ENCODE data around the gene SLC35F6.
"Not testable (repeated sequence)": the region's sequence is repeated elsewhere in the genome, so short reads cannot be mapped to it uniquely, and the experiment has no call there.

SLC35F6 gene

GRCh38 chr2:26758790-26759321 lies 5.2 kb upstream of the SLC35F6 start:
- Histone ChIP-seq H3K9me3 (ENCODE audit: control insufficient read depth, low read length) (no peaks in the 10 kb centered on the region), H3K4me3 (ENCODE audit: low read length) (peak overlapping the region; percentile 62), H3K36me3 (ENCODE audit: control insufficient read depth, insufficient read depth, low read length, severe bottlenecking) (no peaks in the 10 kb centered on the region), H3K9ac (ENCODE audit: low read length) (peak overlapping the region; percentile 60), H3K4me1 (ENCODE audit: control insufficient read depth, insufficient read depth, low read length) (peaks cover 25% of the 10 kb centered on the region), H3K27me3 (replicated peaks; ENCODE audit: control insufficient read depth, insufficient read depth, low read length) (no peaks in the 10 kb centered on the region)
- no peak for DNase-seq (ENCODE audit: low read depth)

GRCh38 chr2:26759845-26760244 lies 4.2 kb upstream of the SLC35F6 start:
- no peaks in the 10 kb centered on the region for H3K9me3 ChIP-seq (ENCODE audit: control insufficient read depth, low read length)
- DNase-seq (ENCODE audit: low read depth) = no peak
- no peaks in the 10 kb centered on the region for H3K27me3 ChIP-seq (replicated peaks; ENCODE audit: control insufficient read depth, insufficient read depth, low read length)
- no peaks in the 10 kb centered on the region for H3K36me3 ChIP-seq (ENCODE audit: control insufficient read depth, insufficient read depth, low read length, severe bottlenecking)
- H3K9ac ChIP-seq (ENCODE audit: low read length) = no peak overlapping the region
- H3K4me1 ChIP-seq (ENCODE audit: control insufficient read depth, insufficient read depth, low read length) = peaks cover 24% of the 10 kb centered on the region
- no peak overlapping the region for H3K4me3 ChIP-seq (ENCODE audit: low read length)

- H3K9ac ChIP-seq (ENCODE audit: low read length); DNase-seq (ENCODE audit: low read depth); H3K27me3 ChIP-seq (replicated peaks; ENCODE audit: control insufficient read depth, insufficient read depth, low read length); H3K4me3 ChIP-seq (ENCODE audit: low read length); H3K36me3 ChIP-seq (ENCODE audit: control insufficient read depth, insufficient read depth, low read length, severe bottlenecking); H3K9me3 ChIP-seq (ENCODE audit: control insufficient read depth, low read length): not testable (repeated sequence)
- H3K4me1 ChIP-seq (ENCODE audit: control insufficient read depth, insufficient read depth, low read length) = peaks cover 32% of the 10 kb centered on the region
Observed at GRCh38 chr2:26760991-26761390, 3.1 kb upstream of the SLC35F6 start.

GRCh38 chr2:26763019-26763418 lies 1.1 kb upstream of the SLC35F6 start:
- Histone ChIP-seq H3K4me3 (ENCODE audit: low read length) (no peak overlapping the region), H3K36me3 (ENCODE audit: control insufficient read depth, insufficient read depth, low read length, severe bottlenecking) (no peaks in the 10 kb centered on the region), H3K9ac (ENCODE audit: low read length) (no peak overlapping the region), H3K27me3 (replicated peaks; ENCODE audit: control insufficient read depth, insufficient read depth, low read length) (no peaks in the 10 kb centered on the region), H3K4me1 (ENCODE audit: control insufficient read depth, insufficient read depth, low read length) (peaks cover 39% of the 10 kb centered on the region), H3K9me3 (ENCODE audit: control insufficient read depth, low read length) (no peaks in the 10 kb centered on the region)
- no peak for DNase-seq (ENCODE audit: low read depth)

- no peaks in the 10 kb centered on the region for H3K27me3 ChIP-seq (replicated peaks; ENCODE audit: control insufficient read depth, insufficient read depth, low read length)
- no peaks in the 10 kb centered on the region for H3K36me3 ChIP-seq (ENCODE audit: control insufficient read depth, insufficient read depth, low read length, severe bottlenecking)
- no peaks in the 10 kb centered on the region for H3K9me3 ChIP-seq (ENCODE audit: control insufficient read depth, low read length)
- H3K4me3 ChIP-seq (ENCODE audit: low read length) = peak overlapping the region; percentile 91
- DNase-seq (ENCODE audit: low read depth) = no peak
- peak overlapping the region; percentile 96 for H3K9ac ChIP-seq (ENCODE audit: low read length)
- peaks cover 42% of the 10 kb centered on the region for H3K4me1 ChIP-seq (ENCODE audit: control insufficient read depth, insufficient read depth, low read length)
Observed at GRCh38 chr2:26764906-26765305, 822 bp downstream of the SLC35F6 start.

GRCh38 chr2:26765475-26766200 lies 1.6 kb downstream of the SLC35F6 start:
- H3K9ac ChIP-seq (ENCODE audit: low read length) = peak overlapping the region; percentile 96
- H3K27me3 ChIP-seq (replicated peaks; ENCODE audit: control insufficient read depth, insufficient read depth, low read length) = no peaks in the 10 kb centered on the region
- H3K4me1 ChIP-seq (ENCODE audit: control insufficient read depth, insufficient read depth, low read length) = peaks cover 45% of the 10 kb centered on the region
- H3K36me3 ChIP-seq (ENCODE audit: control insufficient read depth, insufficient read depth, low read length, severe bottlenecking) = no peaks in the 10 kb centered on the region
- DNase-seq (ENCODE audit: low read depth) = no peak
- H3K4me3 ChIP-seq (ENCODE audit: low read length) = peak overlapping the region; percentile 91
- no peaks in the 10 kb centered on the region for H3K9me3 ChIP-seq (ENCODE audit: control insufficient read depth, low read length)

- no peak for DNase-seq (ENCODE audit: low read depth)
- Histone ChIP-seq H3K4me1 (ENCODE audit: control insufficient read depth, insufficient read depth, low read length) (peaks cover 60% of the 10 kb centered on the region), H3K27me3 (replicated peaks; ENCODE audit: control insufficient read depth, insufficient read depth, low read length) (no peaks in the 10 kb centered on the region), H3K9me3 (ENCODE audit: control insufficient read depth, low read length) (no peaks in the 10 kb centered on the region), H3K9ac (ENCODE audit: low read length) (no peak overlapping the region), H3K4me3 (ENCODE audit: low read length) (no peak overlapping the region), H3K36me3 (ENCODE audit: control insufficient read depth, insufficient read depth, low read length, severe bottlenecking) (no peaks in the 10 kb centered on the region)
Observed at GRCh38 chr2:26767129-26767528, 3.0 kb downstream of the SLC35F6 start.

GRCh38 chr2:26767894-26768487 lies 3.9 kb downstream of the SLC35F6 start:
- H3K36me3 ChIP-seq (ENCODE audit: control insufficient read depth, insufficient read depth, low read length, severe bottlenecking) = no peaks in the 10 kb centered on the region
- H3K9ac ChIP-seq (ENCODE audit: low read length) = no peak overlapping the region
- DNase-seq (ENCODE audit: low read depth) = no peak
- no peaks in the 10 kb centered on the region for H3K27me3 ChIP-seq (replicated peaks; ENCODE audit: control insufficient read depth, insufficient read depth, low read length)
- H3K9me3 ChIP-seq (ENCODE audit: control insufficient read depth, low read length) = no peaks in the 10 kb centered on the region
- H3K4me1 ChIP-seq (ENCODE audit: control insufficient read depth, insufficient read depth, low read length) = peaks cover 69% of the 10 kb centered on the region
- no peak overlapping the region for H3K4me3 ChIP-seq (ENCODE audit: low read length)

GRCh38 chr2:26768759-26769088 lies 4.6 kb downstream of the SLC35F6 start:
- Histone ChIP-seq H3K36me3 (ENCODE audit: control insufficient read depth, insufficient read depth, low read length, severe bottlenecking) (peaks cover 1% of the 10 kb centered on the region), H3K9me3 (ENCODE audit: control insufficient read depth, low read length) (no peaks in the 10 kb centered on the region), H3K27me3 (replicated peaks; ENCODE audit: control insufficient read depth, insufficient read depth, low read length) (no peaks in the 10 kb centered on the region), H3K9ac (ENCODE audit: low read length) (peak overlapping the region; percentile 57), H3K4me3 (ENCODE audit: low read length) (peak overlapping the region; percentile 29), H3K4me1 (ENCODE audit: control insufficient read depth, insufficient read depth, low read length) (peaks cover 66% of the 10 kb centered on the region)
- DNase-seq (ENCODE audit: low read depth) = no peak

- no peak for DNase-seq (ENCODE audit: low read depth)
- Histone ChIP-seq H3K36me3 (ENCODE audit: control insufficient read depth, insufficient read depth, low read length, severe bottlenecking) (peaks cover 6% of the 10 kb centered on the region), H3K4me3 (ENCODE audit: low read length) (peak overlapping the region; percentile 50), H3K9ac (ENCODE audit: low read length) (peak overlapping the region; percentile 74), H3K27me3 (replicated peaks; ENCODE audit: control insufficient read depth, insufficient read depth, low read length) (no peaks in the 10 kb centered on the region), H3K4me1 (ENCODE audit: control insufficient read depth, insufficient read depth, low read length) (peaks cover 64% of the 10 kb centered on the region), H3K9me3 (ENCODE audit: control insufficient read depth, low read length) (no peaks in the 10 kb centered on the region)
Observed at GRCh38 chr2:26769089-26769761, 5.1 kb downstream of the SLC35F6 start.

- Histone ChIP-seq H3K27me3 (replicated peaks; ENCODE audit: control insufficient read depth, insufficient read depth, low read length) (no peaks in the 10 kb centered on the region), H3K4me1 (ENCODE audit: control insufficient read depth, insufficient read depth, low read length) (peaks cover 56% of the 10 kb centered on the region), H3K36me3 (ENCODE audit: control insufficient read depth, insufficient read depth, low read length, severe bottlenecking) (peaks cover 25% of the 10 kb centered on the region), H3K9ac (ENCODE audit: low read length) (peak overlapping the region; percentile 71), H3K9me3 (ENCODE audit: control insufficient read depth, low read length) (no peaks in the 10 kb centered on the region), H3K4me3 (ENCODE audit: low read length) (peak overlapping the region; percentile 56)
- peak; percentile 85 for DNase-seq (ENCODE audit: low read depth)
Observed at GRCh38 chr2:26770986-26771586, 7.0 kb downstream of the SLC35F6 start.

Measured in adipocyte (in vitro differentiated cells).